Measurements from ENCODE around the gene TMEM106C.
A peak's percentile ranks its signal among the peaks of the same experiment; 100 is the strongest.

Gene TMEM106C

DNA sequence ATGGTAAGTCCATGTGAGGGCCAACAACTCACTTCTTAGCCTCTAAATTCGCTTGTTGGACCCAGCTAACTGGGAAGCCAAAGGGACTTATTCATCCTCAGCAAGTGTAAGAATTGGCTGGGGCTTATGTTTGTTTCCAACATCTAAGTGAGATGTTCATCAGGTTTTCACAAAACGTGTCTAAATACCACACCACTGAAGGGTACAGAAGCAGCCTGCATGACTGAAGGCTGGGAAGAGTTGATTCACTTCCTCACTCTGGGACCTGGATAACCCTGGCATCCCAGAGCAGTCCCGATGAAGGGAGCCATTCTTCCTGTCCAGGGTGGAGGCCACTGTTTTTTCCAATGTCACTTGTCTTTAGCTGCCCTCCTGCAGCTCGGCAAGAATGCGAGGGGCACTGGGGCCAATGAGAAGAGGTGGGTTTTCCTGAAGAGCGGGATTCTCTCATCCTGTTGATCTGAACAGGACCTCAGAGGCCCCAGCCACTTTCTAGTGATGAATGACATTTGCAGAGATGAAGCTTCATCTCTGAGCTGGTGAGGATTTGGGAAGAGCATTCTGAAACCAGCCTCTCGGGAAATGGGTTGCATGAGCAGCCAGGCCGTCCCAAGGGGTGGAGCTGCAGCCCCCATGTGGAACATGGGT is 53.1 kb downstream of the TMEM106C start:
- DNase-seq (ENCODE audit: low spot score), result no peak

DNA sequence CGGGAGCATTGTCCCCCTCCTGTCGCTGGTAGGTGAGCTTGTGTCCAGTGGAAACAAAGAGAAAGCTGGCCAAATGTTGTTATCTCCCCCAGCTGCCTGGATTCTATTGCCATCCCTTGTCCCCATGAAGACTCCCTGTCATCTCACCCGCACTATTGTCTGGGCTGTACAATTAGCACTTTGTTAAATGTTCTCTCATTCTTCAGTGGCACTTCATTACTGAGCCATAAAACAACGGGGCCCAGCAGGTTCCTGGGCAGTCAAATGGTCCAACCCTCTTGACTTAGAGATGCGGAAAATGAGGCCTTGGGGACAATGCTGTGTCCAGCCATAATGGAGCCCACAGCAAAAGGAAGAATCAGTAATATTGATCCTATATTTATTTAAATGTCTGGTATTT is 54.1 kb downstream of the TMEM106C start:
- peak; percentile 94 for DNase-seq (ENCODE audit: low spot score)

DNA sequence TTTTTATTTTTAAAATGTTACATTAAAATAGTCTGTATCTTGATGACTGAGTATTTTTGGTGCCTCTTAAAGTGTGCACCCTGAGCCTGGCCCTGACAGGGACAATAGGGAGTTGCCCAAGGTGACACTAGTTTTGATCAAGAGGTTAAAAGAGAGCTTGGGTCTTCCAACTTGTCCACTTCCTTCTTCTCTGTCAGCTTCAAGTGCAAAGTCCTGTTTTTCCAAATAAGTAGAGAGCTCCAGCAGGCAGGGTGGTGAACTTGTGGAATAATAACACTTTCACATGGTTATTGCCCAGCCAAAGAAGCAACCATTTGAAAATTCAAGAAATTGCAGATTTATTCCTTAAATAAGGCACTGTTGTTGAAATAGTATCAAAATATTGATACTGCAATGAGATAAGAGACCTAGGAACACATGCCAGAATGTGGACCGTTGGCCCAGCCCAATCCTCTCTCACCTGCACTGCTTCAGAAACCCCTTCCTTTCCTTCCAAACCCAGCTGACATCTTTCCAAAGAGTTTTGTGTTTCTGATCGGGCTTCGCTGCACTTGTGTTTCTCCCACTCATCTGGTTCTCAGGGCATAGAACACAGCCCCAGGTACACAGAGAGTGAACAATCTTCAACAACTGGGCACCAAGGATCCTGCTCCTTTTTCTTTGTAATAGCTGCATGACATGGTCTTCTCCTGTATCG is 54.7 kb downstream of the TMEM106C start:
- no peak for DNase-seq (ENCODE audit: low spot score)
